SK-N-SH (cell line): ENCODE results near the gene C14orf119.

Experiments used
- CTCF ChIP-seq: fragments of 200-600 bp; sonication (generic); IDR thresholded peaks from 2 replicates; pipeline ENCODE4 v1.6.1; 2017; ENCODE audit warnings: antibody characterized with exemption, mild to moderate bottlenecking, moderate library complexity
- FOXM1 ChIP-seq: IDR thresholded peaks from 2 replicates; pipeline ENCODE4 v1.4.0; 2012; ENCODE audit warnings: low read depth, mild to moderate bottlenecking
- POLR2AphosphoS5 ChIP-seq: IDR thresholded peaks from 2 replicates; pipeline ENCODE4 v1.6.1; 2012; ENCODE audit warnings: low read depth, low read length
- SIN3A ChIP-seq: IDR thresholded peaks from 2 replicates; pipeline ENCODE4 v1.6.1; 2012; ENCODE audit warnings: low read depth, mild to moderate bottlenecking, low read length, moderate library complexity, borderline replicate concordance
- SMC3 ChIP-seq: IDR thresholded peaks from 2 replicates; pipeline ENCODE4 v1.6.1; 2012; ENCODE audit warnings: low read depth, low read length, improper control_type of control experiment
- USF2 ChIP-seq: fragments of 150-350 bp; IDR thresholded peaks from 2 replicates; pipeline ENCODE4 v1.6.1; 2017; ENCODE audit warnings: antibody characterized with exemption, low read length, low read depth, borderline replicate concordance
- YY1 ChIP-seq: IDR thresholded peaks from 2 replicates; pipeline ENCODE4 v1.4.0; 2012; ENCODE audit warnings: low read depth, mild to moderate bottlenecking
- ZBTB33 ChIP-seq: IDR thresholded peaks from 2 replicates; pipeline ENCODE4 v1.4.0; 2012; ENCODE audit warnings: low read depth, borderline replicate concordance

- TF ChIP-seq CTCF (no peak), YY1 (no peak), SIN3A (no peak), POLR2AphosphoS5 (no peak), USF2 (no peak), SMC3 (no peak), FOXM1 (no peak), ZBTB33 (no peak)
Observed at GRCh38 chr14:23142826-23143225, 47.5 kb downstream of the C14orf119 start.
